HG02884 (cell line): ENCODE data around the gene ARID5B.

Experiments used
- ATAC-seq: cut with Tn5 transposase; IDR thresholded peaks from one replicate; pipeline ENCODE4 v1.9.1; 2021; ENCODE audit warnings: mild to moderate bottlenecking, moderate library complexity; ENCODE audit not compliant: unreplicated experiment

Gene ARID5B

DNA sequence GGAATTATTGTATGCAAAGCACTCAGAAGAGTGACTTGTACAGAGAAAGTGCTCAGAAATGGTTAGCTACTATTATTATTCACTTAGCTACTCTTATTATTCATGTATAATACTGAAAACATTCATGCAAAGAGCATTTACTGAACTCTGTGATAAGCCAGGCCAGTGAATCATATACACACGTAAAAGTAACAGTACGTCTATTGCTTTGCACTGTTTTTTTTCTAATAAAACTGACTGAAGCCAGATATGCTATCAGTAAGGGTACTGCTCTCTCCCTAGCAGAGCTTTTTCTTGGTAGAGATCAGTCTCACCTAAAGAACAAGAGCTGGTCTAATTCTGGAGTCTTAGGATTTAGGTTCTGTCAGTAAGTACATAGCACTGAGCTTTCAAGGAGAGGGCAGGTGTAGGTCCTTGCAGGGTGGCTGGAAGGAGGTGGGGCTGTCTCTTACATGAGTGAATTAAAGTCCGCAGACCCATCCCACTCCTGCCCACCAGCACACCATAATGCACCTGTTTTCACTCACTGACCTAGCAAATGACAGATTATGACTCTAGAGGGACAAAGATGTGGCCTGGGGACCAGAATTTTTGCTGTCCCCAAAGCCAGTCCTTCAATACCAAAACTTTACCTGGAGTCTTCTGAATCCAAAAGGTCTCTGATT is 145.9 kb downstream of the ARID5B start:
- peak; percentile 25 for ATAC-seq

DNA sequence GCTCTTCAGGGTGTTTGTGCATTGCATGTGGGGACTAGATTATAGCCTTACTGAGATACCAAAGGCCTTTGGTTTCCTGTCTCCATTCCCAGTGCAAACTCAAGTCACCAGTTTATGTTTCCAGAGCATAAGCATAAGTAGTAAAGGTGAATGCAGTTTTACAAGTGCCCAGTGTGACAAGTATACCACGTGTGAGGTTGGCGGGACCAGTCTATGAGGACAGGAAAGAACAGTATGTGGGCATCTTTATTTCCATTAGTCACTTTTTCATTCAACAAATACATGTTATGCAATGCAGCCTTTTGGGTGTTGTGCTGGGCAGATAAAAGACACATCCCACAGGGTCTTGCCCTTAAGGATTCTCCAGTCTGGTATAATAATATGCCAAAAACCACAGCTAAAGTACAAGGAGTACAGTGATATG is 146.5 kb downstream of the ARID5B start:
- no peak for ATAC-seq

DNA sequence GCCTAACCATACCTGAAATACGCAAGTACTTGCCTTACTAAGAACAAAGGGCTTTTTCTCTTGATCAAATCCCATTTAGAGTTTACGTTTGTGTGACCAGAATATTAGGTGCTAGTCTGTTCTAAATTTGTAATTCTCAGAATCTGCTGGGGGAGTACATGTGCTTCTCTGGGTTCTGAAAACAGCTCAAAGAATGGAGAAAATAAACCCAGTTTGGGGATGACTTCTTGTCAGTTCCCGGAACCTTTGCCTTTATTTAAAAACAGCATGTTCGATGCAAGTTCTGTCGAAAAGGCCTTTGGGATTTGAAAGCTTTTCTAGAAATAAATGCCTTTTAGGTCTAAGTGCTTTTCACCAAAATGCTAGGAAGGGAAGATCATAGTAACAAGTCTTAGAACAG is 147.0 kb downstream of the ARID5B start:
- ATAC-seq = no peak

DNA sequence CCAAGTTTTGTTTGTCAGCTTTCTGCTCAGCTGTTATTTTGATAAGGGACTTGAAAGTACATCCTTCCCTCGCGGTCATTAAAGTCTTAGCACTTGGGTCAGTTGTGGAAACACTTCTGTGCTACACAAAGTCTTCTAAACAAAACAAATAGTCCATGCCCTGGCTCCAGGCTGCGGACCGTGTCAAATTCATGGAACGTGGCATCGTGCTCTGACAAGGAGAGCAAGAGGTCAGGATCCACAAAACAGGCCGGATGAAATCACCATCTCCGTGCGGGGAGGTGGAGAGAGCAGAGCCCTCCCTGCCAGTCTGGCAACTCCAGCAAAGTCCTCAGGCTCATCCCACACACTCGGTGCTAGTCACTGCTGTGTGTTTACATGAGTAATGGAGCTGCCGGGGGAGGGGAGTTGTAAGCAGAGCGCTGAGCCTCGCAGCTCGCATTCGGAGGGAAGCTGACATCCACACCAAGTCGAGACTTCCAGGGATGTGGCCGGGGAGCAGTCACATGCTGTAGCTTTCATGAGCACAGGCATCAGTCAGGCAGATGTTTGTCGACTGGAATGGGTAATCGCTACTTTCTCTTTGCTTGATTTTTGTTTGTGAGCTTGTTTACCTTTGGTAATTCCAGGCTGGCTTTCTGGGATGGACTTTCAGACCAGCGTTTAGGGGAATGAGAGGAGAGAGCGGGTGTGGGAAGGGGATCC is 147.6 kb downstream of the ARID5B start:
- no peak for ATAC-seq

DNA sequence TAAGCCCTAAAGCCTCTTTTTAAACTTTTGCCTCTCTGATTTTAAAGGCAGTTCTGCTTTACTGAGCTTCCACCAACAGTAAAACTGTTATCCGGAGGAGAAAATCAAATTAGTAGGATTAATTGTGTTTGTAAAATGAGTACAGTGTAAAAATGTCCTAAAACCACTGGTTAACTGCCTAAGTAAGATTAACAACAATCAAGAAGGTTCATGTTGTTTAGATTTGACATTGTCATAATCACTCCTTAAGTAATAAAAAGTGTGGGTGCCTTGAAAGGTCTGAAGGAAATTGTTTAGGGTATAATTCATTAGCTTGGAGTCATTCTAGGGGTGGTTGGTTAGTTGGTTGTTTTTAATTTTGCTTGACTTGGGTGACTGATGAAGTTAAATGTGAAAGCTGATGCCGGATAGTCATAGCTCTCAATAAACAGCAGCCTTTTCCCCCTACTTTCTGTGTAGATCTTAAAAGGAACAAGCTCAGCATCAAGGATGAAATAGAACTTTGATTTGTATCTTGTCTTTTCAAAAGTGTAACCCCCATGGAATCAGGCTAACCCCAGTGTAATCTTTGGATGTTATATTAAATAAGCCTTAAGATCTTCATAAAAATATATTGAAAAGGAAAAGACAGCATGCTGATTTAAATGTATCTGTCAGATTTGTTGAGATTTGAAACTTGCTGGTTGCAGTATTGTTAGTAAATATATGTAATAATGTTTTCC is 148.3 kb downstream of the ARID5B start:
- no peak for ATAC-seq

DNA sequence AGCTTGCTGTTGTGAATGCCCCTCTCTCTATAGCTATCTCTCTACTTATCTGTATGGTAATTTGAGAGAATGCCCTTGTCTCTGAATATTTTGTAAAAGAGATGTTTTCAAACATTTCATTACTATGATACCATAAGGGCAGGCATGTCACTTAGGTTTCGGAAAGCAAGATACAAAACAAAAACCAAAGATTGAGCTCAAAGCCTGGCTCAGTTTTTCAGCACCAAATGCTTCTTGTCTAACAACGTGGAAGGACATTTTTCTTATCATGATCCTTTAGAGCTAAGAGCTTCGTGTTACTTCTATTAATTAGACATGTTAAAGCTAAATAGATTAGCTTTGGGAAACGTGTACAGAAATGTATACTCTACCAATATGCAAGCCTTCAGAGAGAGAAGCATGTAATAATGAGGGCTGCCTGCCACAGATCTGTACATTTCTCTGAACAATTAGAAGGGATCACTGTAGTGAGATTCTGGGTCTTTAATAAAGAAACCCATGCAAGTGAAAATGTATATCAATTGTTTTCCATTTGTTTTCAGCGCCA is 148.9 kb downstream of the ARID5B start:
- no peak for ATAC-seq

DNA sequence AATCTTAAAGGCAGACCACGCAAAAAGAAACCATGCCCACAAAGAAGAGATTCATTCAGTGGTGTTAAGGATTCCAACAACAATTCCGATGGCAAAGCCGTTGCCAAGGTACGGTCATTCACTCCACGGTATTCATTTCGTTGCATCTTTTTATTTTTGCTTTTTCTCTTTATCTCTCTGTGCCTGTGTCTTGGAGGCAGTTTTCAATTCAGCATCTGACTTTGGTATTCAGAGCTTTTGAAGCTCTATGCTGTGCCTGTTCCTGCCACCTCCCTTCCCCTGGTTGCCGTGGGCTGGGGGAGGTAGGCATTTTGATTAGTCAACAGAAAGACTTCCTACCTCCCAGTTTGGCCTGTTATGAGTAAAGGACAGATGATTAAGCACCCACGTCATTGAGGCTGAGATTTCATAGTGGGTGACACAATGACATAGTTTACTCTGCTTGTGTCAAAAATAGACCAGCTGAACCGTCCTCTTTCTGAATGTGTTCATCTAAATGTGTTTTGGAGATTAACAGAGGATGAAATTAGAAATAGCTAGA is 149.5 kb downstream of the ARID5B start:
- peak; percentile 37 for ATAC-seq

DNA sequence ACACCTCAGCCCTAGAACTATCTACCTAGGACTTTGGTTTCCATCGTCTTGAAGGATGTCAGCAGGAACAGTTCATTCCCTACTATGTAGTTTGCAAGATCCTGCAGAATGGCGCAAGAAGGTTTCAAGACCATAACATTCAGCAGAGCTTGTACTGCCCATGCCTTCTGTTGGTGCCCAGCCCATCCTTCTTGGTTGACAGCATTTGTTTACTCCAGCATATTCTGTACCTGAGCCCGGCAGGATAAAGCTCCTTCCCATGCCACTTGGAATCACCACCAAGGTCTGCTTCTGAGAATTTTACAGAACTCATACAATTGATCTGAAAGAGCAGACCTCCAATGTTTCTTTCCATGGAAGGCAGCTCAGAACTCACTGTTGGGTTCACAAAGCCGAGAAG is 150.8 kb downstream of the ARID5B start:
- ATAC-seq = no peak

DNA sequence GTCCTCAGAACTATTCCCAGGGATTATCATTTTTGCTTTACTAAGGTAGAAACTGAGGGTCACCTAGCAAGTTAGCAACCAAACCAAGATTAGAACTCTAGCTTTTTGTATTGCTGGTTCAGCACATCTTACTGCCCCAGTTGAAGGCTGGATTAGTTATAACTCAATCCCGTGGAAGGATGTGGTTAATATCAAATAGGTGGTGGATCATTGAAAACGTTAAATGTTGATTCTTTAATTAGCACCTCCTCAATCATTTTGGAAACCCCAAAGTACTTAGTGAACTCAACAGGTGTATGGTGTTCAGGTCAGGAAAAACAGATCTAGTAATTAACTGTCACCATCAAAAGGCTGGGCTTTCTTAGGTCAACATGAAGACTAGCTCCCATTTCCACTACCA is 152.4 kb downstream of the ARID5B start:
- ATAC-seq = no peak

DNA sequence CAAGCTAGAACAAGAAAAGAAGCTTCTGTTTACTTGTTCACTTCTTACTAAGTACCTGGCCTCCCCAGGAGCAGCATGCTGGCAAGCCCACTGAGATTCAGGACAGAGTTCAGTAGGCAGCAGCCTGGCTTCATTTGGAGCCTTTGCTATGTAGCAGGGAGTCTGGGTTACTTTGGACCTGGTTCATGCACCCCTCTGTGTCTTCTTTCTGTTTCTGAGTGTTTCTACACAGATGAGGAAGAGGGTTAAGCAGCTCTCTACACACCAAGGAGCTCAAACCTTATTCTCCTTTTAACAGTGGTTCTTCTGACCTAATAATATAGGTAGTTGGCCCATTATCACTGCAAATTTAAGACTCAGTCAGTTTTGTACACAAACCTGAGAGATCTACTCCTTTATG is 152.9 kb downstream of the ARID5B start:
- ATAC-seq = peak; percentile 50

DNA sequence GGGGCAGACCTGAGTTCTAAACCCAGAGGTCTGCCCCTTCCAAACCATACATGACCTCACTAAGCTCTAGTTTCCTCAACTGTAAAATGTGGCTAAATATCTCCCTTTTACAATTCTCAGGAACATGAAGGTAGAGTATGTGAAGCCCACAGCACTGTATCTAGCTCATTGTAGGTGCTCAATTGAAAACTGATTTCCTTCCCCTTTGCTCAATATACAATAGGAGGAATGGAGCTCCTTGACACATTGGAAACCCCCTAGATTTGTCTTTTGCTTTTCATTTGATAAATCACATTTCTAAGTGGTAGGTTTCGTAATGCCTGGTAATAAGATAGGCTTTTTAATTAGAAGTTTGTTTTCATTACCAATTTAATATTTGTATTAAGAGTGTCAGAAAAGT is 153.3 kb downstream of the ARID5B start:
- ATAC-seq = peak; percentile 42

DNA sequence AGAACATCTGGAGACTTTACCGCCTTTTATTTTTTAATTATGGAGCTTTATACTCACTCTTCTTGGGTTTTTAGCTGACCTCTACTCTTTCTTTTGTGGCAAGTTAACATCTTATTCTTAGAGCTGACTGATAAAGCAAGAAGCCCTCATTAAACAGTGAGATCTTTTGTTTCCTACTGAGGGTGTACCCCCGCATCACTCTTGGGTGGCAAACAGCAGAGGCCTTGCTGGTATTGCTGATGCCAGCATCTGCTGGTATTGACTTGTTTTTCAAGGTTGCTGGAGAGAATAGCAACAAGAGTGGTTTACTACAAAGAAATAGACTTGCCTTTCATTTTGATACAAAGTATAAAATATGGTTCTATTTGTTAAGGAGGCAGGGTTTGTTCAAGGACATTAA is 154.7 kb downstream of the ARID5B start:
- no peak for ATAC-seq

DNA sequence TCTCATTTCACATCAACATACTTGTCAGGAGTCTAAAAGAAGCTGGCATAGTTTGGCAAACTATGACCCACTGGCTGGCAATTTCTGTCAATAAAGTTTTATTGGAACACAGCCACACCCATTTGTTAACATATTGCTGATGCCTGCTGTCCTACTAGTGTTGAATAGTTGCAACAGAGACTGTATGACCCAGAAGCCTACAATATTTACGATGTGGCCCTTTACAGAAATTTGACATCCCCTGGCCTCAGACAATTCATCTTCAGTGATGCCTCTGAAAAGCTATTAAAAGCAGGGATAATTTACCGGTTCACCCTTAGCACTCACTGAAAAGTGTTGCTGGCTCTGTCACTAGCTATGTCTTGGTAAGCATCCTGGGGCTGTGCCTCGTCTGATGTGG is 155.2 kb downstream of the ARID5B start:
- no peak for ATAC-seq

DNA sequence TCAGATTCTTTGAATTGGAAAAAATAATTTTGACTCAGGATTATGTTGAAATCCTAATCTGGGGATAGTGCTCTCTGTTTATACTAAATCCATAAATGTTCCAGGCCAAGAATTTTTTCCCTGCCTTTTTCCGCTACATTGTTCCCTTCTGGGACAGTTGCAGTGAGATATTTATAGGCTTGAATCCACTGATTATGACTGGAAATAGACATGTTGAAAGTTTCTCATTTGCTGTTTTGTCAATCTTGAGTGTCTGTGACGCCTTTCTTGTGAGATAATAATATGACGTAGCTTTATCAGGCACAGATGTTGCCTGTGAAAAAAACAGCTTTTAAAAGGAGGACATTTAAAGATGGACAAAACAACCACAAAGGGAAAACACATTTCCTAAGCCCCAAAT is 155.9 kb downstream of the ARID5B start:
- no peak for ATAC-seq

DNA sequence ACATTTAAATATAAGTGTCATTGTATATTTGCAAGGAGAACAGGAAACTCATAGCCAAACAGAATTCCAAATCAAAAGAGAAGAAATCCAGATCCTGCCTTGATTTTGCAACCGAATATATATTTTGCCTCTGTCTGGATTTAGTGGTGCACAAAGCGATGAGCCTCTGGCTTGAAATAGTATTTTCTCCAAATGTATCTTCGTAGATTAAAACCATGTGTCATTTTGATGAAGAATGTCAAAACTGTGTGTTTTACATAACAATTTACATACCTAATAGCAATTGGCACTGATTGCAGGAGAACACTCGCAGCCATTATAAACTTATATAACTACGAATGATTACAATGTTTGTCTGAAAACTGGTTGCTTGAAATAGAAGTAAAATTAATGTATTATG is 156.4 kb downstream of the ARID5B start:
- ATAC-seq = no peak

DNA sequence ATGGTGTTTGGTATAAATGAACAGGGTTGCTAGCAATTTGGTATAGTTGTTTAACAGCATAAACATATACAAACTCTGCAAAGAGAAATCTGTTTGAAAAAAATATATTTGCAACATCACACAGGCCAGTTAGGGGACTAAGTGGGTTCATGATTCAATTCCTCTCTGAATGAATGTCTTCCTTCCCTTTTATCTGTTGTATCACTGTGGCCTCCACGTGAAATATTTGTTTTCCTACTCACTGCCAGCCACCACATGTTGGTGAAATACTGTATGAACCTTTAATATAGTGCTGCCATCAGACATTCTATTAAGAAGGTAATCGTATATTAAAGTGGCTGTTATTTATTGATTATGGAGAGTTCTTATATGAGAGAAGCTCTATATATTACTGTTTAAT is 157.0 kb downstream of the ARID5B start:
- no peak for ATAC-seq

DNA sequence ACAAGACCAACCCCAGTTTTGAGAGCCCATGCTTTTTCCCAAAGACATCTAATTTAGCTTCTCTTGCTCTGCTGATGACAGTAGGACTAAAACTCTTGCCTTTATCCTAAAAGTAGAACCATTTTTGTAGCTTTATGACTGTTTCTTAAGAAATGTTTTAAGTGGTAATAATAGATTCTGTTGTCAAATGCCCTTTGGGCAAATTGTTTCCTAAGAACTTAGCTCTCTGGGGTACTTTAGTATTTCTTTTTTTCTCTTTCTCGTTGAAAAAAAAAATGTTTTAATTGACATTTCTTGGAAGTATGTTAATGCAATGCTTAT is 157.4 kb downstream of the ARID5B start:
- ATAC-seq = no peak

DNA sequence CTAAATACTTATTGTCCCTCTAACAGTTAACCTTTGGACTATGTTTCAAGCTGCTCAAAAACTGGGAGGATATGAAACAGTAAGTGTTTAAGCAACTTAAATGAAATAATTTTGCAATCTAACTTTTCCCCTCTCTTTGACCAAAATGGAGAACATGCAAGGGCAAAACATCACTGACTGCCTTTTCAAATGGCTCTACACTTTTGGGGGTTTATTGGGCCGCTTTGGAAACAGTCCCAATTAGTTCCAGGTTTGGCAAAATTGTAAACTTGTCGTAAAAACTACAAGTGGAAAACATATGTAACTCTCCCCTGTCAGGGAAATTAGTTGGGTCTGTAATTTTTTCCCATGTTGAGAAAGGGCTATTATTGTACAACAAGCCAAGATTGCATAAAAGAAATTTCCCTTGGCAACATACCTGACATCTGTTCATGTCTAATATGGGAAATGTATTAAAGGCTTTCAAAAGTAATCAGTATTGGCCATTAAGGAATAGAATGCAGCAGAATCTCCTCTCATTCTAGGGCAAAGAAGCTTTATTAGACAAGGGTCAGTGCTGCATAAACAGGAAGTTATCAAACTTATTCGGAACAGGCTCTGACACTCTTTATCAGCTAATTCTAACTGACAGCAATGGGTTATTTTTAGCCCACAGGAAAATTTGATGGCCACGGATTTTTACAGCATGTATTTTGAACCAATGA is 157.9 kb downstream of the ARID5B start:
- ATAC-seq = no peak

DNA sequence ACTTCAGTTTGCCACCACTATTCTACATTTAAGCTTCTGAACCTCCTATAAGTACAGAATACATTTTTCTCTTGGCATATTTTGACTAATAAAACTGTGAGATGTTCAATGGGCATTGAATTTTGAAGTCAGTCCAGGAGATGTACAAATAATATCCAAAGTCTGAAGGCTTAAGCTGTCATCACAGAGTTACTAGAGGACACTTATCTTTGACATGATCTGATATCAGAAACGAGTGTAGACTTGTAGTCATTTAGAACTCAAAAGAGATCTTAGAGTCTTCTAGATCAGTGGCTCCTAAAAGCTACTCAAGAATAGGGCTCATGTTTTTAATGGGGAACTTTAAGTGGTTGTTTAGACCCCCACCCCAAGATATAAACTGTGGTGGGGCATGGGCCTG is 160.5 kb downstream of the ARID5B start:
- ATAC-seq = no peak

DNA sequence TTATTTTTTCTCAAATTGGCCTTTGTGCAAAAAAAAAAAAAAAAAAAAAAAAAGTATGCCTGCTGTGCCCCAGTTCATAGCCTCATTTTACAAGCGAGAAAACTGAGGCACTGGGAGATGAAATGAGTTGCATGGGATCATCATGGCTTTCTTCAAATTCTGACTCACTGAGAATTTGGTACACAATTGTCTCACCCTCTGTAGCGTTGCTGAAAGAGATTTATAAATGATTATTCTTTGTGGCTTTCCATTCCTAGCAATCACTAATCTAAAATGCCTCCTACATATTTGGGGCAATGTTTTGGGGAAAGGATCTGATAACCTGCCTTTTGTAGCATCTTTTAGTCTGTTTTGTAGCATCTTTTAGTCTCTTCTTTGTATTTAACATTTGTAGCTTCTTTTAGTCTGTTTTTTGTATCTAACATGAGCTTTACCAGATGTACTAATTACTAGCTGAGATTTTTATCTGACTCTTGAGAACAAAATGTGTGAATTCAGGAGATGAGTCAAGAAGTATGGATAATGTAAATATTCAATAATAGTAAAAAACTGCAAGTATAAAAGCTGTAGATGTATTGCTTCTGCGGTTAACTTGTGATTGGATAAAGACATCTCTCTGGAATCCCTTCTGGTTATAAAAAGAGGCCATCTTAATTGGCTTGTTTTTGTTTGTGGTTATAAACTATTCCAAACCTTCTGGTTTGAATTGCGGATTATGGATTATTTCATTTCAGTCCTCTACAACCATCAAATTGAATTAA is 161.4 kb downstream of the ARID5B start:
- no peak for ATAC-seq
